ENCODE data around the gene TSPAN9.

TSPAN9 gene

DNA sequence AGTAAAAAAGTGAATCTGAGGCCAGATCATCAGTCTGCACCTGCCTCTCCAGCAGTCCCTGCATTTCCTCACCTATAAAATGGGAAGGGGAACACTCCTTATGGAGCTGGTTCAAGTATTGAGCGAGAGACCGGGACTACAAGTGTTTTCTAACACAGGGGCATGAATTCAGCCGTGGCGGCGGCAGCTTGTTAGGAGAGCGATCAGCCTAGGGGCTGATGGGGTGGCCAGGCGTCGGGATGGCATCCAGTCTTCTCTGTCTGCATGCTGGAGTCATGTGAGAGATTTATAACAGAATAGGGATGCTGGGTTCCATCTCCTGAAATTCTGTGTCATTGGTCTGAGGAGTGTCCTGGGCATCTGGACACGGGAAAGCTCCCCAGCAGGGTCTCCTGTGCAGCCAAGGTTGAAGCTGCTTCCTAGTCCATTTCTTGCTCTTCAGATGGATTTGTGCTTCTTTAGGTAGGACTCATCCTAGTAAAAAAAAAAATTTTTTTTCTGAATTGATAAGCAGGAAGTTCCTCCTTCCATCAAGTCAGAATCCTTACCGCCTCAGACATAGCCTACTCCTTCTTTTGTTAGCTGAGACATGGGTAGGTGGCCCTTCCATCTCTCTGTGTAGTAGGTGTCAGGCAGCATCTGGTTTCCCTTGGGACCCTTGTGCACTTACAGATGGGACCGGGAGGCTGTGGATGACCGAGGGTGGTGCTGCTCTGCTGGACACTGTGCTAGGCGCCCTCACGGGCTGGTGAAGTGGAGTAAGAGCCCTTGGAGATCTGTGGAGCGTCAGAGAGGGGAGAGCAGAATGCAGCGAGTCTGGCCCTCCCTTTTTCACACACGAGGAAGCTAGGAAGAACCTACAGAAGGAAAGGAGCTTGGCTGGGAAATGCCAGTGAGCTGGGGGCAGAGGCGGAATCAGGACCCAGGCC lies 146.7 kb downstream of the TSPAN9 start:
- Histone ChIP-seq H3K27me3 (ENCODE audit: control insufficient read depth, insufficient read depth, low read length, poor library complexity, severe bottlenecking) (no peaks in the 10 kb centered on the region), H3K4me1 (ENCODE audit: control insufficient read depth, insufficient read depth, low read length) (peaks cover 12% of the 10 kb centered on the region), H3K9me3 (ENCODE audit: control insufficient read depth, low read length) (no peaks in the 10 kb centered on the region), H3K4me3 (ENCODE audit: insufficient read depth, low read depth, low read length) (no peak overlapping the region), H3K36me3 (ENCODE audit: control insufficient read depth, insufficient read depth, low read length) (no peaks in the 10 kb centered on the region), H3K27ac (ENCODE audit: insufficient read depth, low read depth, low read length, poor library complexity, severe bottlenecking) (no peak overlapping the region)
- 87 to 89% methylated on average over 18 of the region's 18 CpGs for WGBS, 2 experiments

DNA sequence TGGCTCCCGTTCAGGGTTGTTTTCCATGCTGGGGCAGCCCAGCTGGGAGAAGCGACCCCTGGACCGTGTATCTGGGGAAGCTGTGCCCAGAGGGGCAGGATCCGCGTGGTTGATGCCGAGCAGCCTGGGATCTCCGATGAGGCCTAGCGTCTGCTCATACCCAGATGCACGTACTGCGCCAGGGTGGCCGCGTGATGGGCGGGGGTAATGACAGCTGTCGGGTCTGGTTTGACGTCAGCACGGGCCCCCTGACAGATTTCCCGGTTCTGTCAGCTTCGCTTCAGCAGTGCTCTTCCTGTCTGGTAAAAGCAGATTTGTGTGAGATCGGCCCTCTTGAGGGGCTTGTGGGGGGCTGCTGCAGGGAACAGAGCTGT lies 147.3 kb downstream of the TSPAN9 start:
- no peak overlapping the region for H3K4me3 ChIP-seq (ENCODE audit: insufficient read depth, low read depth, low read length)
- H3K27ac ChIP-seq (ENCODE audit: insufficient read depth, low read depth, low read length, poor library complexity, severe bottlenecking) = no peak overlapping the region
- no peaks in the 10 kb centered on the region for H3K27me3 ChIP-seq (ENCODE audit: control insufficient read depth, insufficient read depth, low read length, poor library complexity, severe bottlenecking)
- WGBS, 2 experiments = 89 to 90% methylated on average over 19 of the region's 19 CpGs
- H3K36me3 ChIP-seq (ENCODE audit: control insufficient read depth, insufficient read depth, low read length) = no peaks in the 10 kb centered on the region
- no peaks in the 10 kb centered on the region for H3K9me3 ChIP-seq (ENCODE audit: control insufficient read depth, low read length)
- peaks cover 12% of the 10 kb centered on the region for H3K4me1 ChIP-seq (ENCODE audit: control insufficient read depth, insufficient read depth, low read length)

DNA sequence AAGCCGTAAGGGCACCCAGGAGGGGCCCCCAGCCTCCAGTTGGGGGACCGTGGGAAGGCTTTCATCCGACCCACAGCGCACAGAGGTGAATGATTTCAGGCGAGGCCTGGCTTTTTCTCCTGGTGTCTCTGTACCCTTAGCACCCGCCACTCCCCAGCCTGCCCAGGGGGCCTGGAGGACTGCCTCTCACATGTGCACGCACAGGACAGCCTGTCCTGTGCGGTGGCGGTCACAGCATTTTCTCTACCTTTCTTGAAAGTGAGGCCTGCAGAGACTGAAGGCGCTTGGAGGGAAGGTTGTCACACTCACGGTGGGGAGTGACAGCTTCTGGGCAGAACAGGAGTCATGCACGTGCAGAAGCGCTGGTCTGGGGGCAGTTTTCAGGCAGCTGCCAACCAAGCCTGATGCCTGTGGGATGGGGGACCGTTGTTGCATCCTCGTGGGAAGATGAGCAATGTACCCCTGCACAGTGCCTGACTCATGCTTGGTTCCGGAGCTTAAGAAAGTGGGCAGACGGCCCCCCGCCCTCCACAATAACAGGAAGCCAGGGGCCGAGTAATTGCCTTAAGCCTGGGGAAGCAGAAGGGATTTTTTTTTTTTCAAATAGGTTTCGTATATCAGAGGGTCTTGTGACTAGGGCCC lies 148.1 kb downstream of the TSPAN9 start:
- no peak overlapping the region for H3K27ac ChIP-seq (ENCODE audit: insufficient read depth, low read depth, low read length, poor library complexity, severe bottlenecking)

DNA sequence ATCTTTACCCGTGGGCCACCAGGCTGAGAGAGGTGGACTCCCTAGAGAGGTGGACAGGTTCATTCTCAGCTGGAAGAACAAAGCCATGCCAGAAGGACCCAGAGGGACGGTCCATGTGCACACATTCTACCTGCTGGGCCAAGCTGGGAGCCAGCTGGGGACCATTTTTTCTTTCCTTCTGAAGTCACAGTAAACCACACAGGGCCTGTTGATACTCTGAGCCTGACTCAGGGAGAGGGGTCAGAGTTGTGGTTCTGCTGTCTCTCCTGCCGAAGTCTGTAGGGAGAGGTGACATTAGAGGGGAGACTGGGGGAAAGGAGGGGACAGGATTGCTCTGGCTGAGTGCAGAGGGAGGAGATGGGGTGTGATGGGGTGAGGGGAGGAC lies 148.6 kb downstream of the TSPAN9 start:
- no peak overlapping the region for H3K4me3 ChIP-seq (ENCODE audit: insufficient read depth, low read depth, low read length)
- peaks cover 13% of the 10 kb centered on the region for H3K4me1 ChIP-seq (ENCODE audit: control insufficient read depth, insufficient read depth, low read length)
- no peaks in the 10 kb centered on the region for H3K9me3 ChIP-seq (ENCODE audit: control insufficient read depth, low read length)
- no peak overlapping the region for H3K27ac ChIP-seq (ENCODE audit: insufficient read depth, low read depth, low read length, poor library complexity, severe bottlenecking)
- H3K27me3 ChIP-seq (ENCODE audit: control insufficient read depth, insufficient read depth, low read length, poor library complexity, severe bottlenecking) = no peaks in the 10 kb centered on the region
- WGBS, 2 experiments = 72 to 80% methylated on average over 3 of the region's 3 CpGs
- no peaks in the 10 kb centered on the region for H3K36me3 ChIP-seq (ENCODE audit: control insufficient read depth, insufficient read depth, low read length)

More for the DNA sequence above, 148.1 kb downstream of the TSPAN9 start:
- Histone ChIP-seq H3K27me3 (ENCODE audit: control insufficient read depth, insufficient read depth, low read length, poor library complexity, severe bottlenecking) (no peaks in the 10 kb centered on the region), H3K4me3 (ENCODE audit: insufficient read depth, low read depth, low read length) (no peak overlapping the region), H3K9me3 (ENCODE audit: control insufficient read depth, low read length) (no peaks in the 10 kb centered on the region), H3K36me3 (ENCODE audit: control insufficient read depth, insufficient read depth, low read length) (no peaks in the 10 kb centered on the region), H3K4me1 (ENCODE audit: control insufficient read depth, insufficient read depth, low read length) (peaks cover 12% of the 10 kb centered on the region)
- WGBS, 2 experiments = 84 to 87% methylated on average over 20 of the region's 20 CpGs

DNA sequence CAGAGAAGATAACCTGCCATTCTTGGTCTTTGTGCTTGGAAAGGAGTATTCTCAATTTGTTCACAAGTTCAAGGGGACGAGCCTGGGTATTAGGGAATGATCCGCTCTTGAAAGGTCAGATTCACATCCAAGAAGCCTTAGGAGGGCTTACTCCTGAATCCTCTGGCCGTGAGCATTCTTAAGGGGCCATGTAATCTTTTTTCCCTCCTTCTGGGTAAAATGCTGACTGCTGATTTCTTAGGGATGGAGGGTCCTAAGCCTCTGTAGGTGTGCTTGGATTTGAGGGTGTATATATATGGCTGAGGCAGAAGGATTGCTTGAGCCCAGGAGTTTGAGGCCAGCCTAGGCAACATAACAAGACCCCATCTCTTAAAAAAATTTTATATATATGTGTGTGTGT lies 149.1 kb downstream of the TSPAN9 start:
- H3K4me1 ChIP-seq (ENCODE audit: control insufficient read depth, insufficient read depth, low read length) = peaks cover 18% of the 10 kb centered on the region
- no peak overlapping the region for H3K4me3 ChIP-seq (ENCODE audit: insufficient read depth, low read depth, low read length)
- 91 to 92% methylated on average over 3 of the region's 3 CpGs for WGBS, 2 experiments
- H3K27ac ChIP-seq (ENCODE audit: insufficient read depth, low read depth, low read length, poor library complexity, severe bottlenecking) = no peak overlapping the region
- no peaks in the 10 kb centered on the region for H3K9me3 ChIP-seq (ENCODE audit: control insufficient read depth, low read length)
- no peaks in the 10 kb centered on the region for H3K36me3 ChIP-seq (ENCODE audit: control insufficient read depth, insufficient read depth, low read length)
- H3K27me3 ChIP-seq (ENCODE audit: control insufficient read depth, insufficient read depth, low read length, poor library complexity, severe bottlenecking) = no peaks in the 10 kb centered on the region

DNA sequence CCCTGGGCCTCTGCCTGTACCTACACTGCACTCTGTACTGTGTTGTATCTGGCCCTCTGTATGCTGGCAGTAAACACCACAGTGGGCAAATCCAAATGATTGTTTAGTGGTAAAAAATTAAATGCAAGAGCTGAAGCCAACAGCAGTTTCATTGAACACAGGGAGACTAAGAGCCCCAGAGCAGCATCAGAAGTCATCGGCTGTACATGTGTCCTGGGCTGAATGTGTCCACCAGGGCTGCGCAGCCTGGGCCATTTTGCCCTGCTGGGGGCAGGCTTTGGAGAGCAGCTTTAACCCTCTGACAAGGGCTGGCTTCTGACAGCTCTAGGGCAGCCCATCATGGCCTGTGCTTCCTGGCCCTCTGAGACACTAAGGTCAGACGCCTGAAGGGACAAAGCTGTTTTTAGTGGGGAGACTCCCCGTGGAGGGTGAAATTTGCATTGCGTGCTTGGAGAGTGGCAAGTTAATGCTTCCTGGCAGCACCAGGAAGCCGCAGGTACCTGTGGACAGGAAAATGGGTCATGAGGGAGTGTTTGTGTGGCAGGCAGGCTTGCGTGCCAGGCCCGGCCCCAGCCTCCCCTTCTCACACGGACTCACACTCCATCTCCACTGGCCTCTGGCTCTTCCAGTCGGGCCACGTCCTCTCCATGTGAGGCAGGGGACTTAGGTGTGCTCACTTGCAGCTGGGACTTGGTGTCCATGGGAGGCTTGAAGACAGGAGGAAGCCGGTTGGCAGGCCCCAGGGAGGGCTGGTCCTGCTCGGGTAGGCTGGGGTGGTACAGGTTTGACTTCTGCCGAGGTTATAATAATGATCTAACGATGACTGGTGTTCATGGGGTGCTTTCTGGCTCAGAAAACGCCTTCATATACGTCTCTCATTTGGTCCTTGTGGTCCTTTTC lies 150.1 kb downstream of the TSPAN9 start:
- Histone ChIP-seq H3K4me1 (ENCODE audit: control insufficient read depth, insufficient read depth, low read length) (peaks cover 25% of the 10 kb centered on the region), H3K4me3 (ENCODE audit: insufficient read depth, low read depth, low read length) (no peak overlapping the region), H3K36me3 (ENCODE audit: control insufficient read depth, insufficient read depth, low read length) (no peaks in the 10 kb centered on the region), H3K9me3 (ENCODE audit: control insufficient read depth, low read length) (no peaks in the 10 kb centered on the region), H3K27ac (ENCODE audit: insufficient read depth, low read depth, low read length, poor library complexity, severe bottlenecking) (no peak overlapping the region), H3K27me3 (ENCODE audit: control insufficient read depth, insufficient read depth, low read length, poor library complexity, severe bottlenecking) (no peaks in the 10 kb centered on the region)
- WGBS, 2 experiments = 79 to 81% methylated on average over 17 of the region's 17 CpGs

DNA sequence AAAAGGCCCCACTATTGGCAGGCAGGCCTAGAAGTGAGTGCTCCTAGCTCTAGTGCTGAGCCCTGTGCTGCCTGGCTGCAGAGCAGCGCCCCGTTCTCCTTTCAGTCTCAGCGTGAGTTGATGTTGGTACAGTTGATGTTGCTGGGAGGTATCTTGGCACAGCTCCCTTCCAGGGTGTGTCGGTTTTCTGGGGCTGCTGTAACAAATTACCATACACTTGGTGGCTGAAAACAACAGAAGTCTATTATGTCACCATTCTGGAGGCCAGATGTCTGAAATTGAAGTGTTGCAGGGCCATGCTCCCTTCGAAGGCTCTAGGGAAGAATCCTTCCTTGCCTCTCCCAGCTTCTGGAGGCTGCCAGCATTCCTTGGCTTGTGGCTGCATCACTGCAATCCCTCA lies 151.4 kb downstream of the TSPAN9 start:
- WGBS, 2 experiments = 96 to 97% methylated on average over 5 of the region's 5 CpGs

DNA sequence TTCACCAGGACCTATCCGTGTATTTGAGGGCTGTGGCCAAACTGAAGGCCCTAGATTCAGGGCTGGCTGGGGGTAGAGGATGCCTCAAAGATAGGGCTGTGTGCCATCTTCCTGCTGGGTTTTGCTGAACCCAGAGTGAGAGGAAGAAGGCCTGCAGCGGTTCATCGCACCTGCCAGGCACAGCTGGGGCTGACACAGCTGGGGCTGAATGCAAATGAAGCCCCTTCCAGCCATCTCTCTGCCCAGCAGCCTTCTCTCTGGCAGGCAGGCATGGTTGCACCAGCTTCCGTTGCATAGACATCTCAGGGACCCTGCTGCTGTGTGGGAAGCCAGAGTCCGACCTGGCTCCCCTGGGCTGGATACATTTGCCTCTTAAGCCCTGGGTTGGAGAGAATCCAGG lies 152.4 kb downstream of the TSPAN9 start:
- Histone ChIP-seq H3K36me3 (ENCODE audit: control insufficient read depth, insufficient read depth, low read length) (no peaks in the 10 kb centered on the region), H3K9me3 (ENCODE audit: control insufficient read depth, low read length) (no peaks in the 10 kb centered on the region), H3K4me1 (ENCODE audit: control insufficient read depth, insufficient read depth, low read length) (peaks cover 34% of the 10 kb centered on the region), H3K27me3 (ENCODE audit: control insufficient read depth, insufficient read depth, low read length, poor library complexity, severe bottlenecking) (no peaks in the 10 kb centered on the region), H3K4me3 (ENCODE audit: insufficient read depth, low read depth, low read length) (no peak overlapping the region), H3K27ac (ENCODE audit: insufficient read depth, low read depth, low read length, poor library complexity, severe bottlenecking) (no peak overlapping the region)
- WGBS, 2 experiments = 68 to 73% methylated on average over 5 of the region's 5 CpGs

More for the DNA sequence above, 151.4 kb downstream of the TSPAN9 start:
- Histone ChIP-seq H3K4me3 (ENCODE audit: insufficient read depth, low read depth, low read length) (no peak overlapping the region), H3K27me3 (ENCODE audit: control insufficient read depth, insufficient read depth, low read length, poor library complexity, severe bottlenecking) (no peaks in the 10 kb centered on the region), H3K4me1 (ENCODE audit: control insufficient read depth, insufficient read depth, low read length) (peaks cover 31% of the 10 kb centered on the region), H3K36me3 (ENCODE audit: control insufficient read depth, insufficient read depth, low read length) (no peaks in the 10 kb centered on the region), H3K27ac (ENCODE audit: insufficient read depth, low read depth, low read length, poor library complexity, severe bottlenecking) (no peak overlapping the region), H3K9me3 (ENCODE audit: control insufficient read depth, low read length) (no peaks in the 10 kb centered on the region)

DNA sequence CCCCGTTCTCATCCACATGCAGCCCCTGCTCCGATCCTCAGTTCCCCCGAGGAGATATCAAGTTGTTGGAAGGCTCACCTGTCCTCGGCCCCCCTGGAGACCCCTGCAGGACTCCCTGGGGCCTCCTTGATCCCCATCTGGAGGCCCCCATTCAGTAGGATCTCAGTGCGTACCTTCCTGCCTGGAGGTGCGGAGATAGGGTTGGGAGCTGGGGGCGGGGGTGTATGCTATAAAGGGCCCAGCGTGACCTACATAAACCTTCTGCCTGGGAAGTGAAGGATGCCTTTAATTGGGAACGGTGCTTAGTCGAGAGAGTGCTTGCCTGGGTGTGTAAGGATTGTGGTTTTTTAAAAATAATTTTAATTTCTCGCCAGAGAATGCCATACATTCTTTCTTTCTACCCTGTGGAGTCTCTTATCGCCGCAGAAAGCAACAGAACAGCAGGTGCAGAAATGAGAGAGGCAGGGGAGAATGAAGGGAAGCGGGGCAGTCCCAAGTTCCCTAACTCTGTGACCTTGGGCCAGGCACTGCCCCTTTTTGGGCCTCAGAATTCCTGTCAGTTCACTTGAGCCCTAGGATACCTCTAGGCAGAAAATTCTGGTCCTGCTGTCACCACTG lies 153.7 kb downstream of the TSPAN9 start:
- Histone ChIP-seq H3K36me3 (ENCODE audit: control insufficient read depth, insufficient read depth, low read length) (no peaks in the 10 kb centered on the region), H3K27ac (ENCODE audit: insufficient read depth, low read depth, low read length, poor library complexity, severe bottlenecking) (no peak overlapping the region), H3K27me3 (ENCODE audit: control insufficient read depth, insufficient read depth, low read length, poor library complexity, severe bottlenecking) (no peaks in the 10 kb centered on the region), H3K9me3 (ENCODE audit: control insufficient read depth, low read length) (no peaks in the 10 kb centered on the region), H3K4me3 (ENCODE audit: insufficient read depth, low read depth, low read length) (no peak overlapping the region), H3K4me1 (ENCODE audit: control insufficient read depth, insufficient read depth, low read length) (peaks cover 25% of the 10 kb centered on the region)
- WGBS, 2 experiments = 81 to 83% methylated on average over 14 of the region's 14 CpGs

Measured in ectodermal cell (in vitro differentiated cells).